Progenitor cell of endocrine pancreas (in vitro differentiated cells): Measurements from ENCODE around the gene GMPR2. TPM values are rescaled to one million over a fixed set of nuclear protein-coding genes. Genes with fewer than 3 reads are reported as not detected.

ENCODE experiments used
- DNase-seq: peaks from one replicate; pipeline ENCODE4 v3.0.0; 2021; ENCODE audit warnings: low spot score; ENCODE audit not compliant: unreplicated experiment
- H3K27ac Mint-ChIP-seq: 2 replicates; pipeline ENCODE4 v1.8.0; 2021; ENCODE audit warnings: mild to moderate bottlenecking, moderate library complexity, mixed read lengths
- H3K27me3 Mint-ChIP-seq: 2 replicates; pipeline ENCODE4 v1.8.0; 2021; ENCODE audit warnings: mixed read lengths
- H3K36me3 Mint-ChIP-seq: 2 replicates; pipeline ENCODE4 v1.8.0; 2022; ENCODE audit warnings: mixed read lengths; ENCODE audit not compliant: insufficient read depth
- H3K4me1 Mint-ChIP-seq: 2 replicates; pipeline ENCODE4 v1.8.0; 2021; ENCODE audit warnings: low read depth, mixed read lengths
- H3K4me3 Mint-ChIP-seq: 2 replicates; pipeline ENCODE4 v1.8.0; 2021; ENCODE audit warnings: low read depth, mild to moderate bottlenecking, moderate library complexity, mixed read lengths
- H3K9me3 Mint-ChIP-seq: 2 replicates; pipeline ENCODE4 v1.8.0; 2021; ENCODE audit warnings: low read depth, mixed read lengths
- total RNA-seq: library from RNA; stranded (reverse); gene quantifications from 2 replicates; pipeline ENCODE4 v1.2.1, GENCODE V29; 2021
- TF ChIP-seq, protein P1 (sequence below): fragments of 200-600 bp; sonication (generic); IDR thresholded peaks from one replicate; pipeline ENCODE4 v1.5.0; 2021; ENCODE audit warnings: antibody characterized with exemption, mild to moderate bottlenecking; ENCODE audit not compliant: unreplicated experiment

GMPR2 gene
- total RNA-seq, 1 donor from 2014 or later = 73.6 TPM

DNA sequence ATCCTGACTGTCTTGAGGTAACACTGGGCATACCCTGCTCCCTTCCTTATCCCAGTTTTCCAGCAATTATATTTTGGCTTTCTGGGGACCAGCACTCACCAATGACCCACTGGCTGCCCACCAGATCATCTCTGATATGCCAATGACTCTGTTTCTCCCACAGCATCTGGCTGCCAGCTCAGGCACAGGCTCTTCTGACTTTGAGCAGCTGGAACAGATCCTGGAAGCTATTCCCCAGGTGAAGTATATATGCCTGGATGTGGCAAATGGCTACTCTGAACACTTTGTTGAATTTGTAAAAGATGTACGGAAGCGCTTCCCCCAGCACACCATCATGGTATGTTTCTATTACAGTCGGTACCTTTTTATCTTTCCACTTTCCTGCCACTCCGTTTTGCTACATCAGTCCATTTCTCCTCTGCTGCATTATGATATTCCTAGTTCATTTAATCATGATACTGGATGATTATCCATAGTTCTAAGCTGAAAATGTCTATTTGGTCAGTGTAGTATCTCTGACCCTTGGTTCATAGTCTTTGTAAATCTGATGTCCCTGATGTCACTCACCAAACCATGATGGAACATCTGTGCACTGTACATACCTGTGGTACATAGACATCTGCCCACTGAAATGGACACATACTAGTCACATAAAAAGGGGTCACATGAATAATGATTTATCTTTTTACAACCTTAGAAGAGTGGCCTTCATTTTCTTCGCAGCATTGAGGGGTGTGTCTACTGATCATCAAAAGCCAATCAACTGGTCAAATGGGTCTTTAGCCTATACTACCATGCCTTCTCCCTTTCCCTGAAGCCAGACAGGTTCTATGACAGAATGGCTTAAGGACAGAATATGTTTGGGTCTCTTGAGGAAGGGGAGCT, 3.3 kb downstream of the GMPR2 start:
- H3K36me3 Mint-ChIP-seq = peaks cover 24% of the 10 kb centered on the region
- TF ChIP-seq, protein P1, sequence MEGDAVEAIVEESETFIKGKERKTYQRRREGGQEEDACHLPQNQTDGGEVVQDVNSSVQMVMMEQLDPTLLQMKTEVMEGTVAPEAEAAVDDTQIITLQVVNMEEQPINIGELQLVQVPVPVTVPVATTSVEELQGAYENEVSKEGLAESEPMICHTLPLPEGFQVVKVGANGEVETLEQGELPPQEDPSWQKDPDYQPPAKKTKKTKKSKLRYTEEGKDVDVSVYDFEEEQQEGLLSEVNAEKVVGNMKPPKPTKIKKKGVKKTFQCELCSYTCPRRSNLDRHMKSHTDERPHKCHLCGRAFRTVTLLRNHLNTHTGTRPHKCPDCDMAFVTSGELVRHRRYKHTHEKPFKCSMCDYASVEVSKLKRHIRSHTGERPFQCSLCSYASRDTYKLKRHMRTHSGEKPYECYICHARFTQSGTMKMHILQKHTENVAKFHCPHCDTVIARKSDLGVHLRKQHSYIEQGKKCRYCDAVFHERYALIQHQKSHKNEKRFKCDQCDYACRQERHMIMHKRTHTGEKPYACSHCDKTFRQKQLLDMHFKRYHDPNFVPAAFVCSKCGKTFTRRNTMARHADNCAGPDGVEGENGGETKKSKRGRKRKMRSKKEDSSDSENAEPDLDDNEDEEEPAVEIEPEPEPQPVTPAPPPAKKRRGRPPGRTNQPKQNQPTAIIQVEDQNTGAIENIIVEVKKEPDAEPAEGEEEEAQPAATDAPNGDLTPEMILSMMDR = no peak
- H3K27ac Mint-ChIP-seq = peak overlapping the region; percentile 9
- no peaks in the 10 kb centered on the region for H3K9me3 Mint-ChIP-seq
- DNase-seq = no peak
- peaks cover 17% of the 10 kb centered on the region for H3K4me1 Mint-ChIP-seq
- H3K4me3 Mint-ChIP-seq = no peak overlapping the region
- no peaks in the 10 kb centered on the region for H3K27me3 Mint-ChIP-seq

DNA sequence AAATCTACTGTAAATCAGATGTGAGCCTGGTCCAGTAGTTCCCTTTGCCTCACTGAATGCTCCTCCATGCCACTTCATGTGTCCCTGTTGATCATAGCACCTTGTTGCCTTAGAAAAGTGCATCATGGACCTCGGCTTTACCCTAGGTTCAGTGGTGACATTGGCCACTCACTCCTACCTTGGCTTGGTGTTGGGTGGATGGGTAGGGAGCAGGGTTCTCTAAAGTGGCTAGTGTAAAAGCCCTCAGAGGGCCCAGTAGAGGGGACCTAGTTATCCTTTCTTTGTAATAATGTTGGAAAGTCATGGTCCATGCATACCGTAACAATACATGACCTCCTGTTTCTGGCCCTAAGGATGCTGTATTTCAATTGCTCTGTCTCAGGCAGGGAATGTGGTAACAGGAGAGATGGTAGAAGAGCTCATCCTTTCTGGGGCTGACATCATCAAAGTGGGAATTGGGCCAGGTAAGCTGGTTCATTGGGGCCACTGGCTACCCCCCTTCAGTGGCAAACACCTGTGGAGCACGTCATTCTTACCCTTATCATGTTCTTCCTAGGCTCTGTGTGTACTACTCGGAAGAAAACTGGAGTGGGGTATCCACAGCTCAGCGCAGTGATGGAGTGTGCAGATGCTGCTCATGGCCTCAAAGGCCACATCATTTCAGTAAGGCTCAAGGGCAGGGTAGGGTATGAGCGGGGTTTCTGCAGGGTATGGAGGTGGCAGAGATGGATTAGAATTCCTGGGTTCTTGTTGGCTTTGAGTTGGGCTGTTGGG, 4.1 kb downstream of the GMPR2 start:
- peaks cover 12% of the 10 kb centered on the region for H3K4me1 Mint-ChIP-seq
- no peak overlapping the region for H3K4me3 Mint-ChIP-seq
- TF ChIP-seq, protein P1 = no peak
- H3K27me3 Mint-ChIP-seq = no peaks in the 10 kb centered on the region
- peaks cover 24% of the 10 kb centered on the region for H3K36me3 Mint-ChIP-seq
- DNase-seq = no peak
- H3K9me3 Mint-ChIP-seq = no peaks in the 10 kb centered on the region
- H3K27ac Mint-ChIP-seq = no peak overlapping the region

DNA sequence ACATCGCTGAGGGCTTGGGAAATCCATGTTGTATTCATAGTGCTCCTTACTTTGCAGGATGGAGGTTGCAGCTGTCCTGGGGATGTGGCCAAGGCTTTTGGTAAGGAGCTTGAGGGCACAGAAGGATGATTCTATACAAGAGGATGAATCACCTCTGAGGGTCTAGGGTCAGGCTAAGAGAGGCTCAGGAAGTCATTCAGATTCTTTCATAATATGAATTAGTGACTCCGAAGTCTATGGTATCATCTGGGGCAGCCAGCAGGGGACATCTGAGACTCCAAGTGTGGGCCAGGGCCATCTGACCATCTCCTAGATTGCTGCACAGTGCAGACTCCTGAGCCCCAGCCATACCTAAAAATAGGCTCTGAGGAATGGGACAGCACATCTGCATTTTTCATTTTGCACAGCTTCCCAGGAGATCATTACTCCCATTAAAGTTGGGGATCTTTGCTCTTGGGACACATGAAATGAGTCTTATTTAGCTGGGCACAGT, 4.8 kb downstream of the GMPR2 start:
- H3K27me3 Mint-ChIP-seq = no peaks in the 10 kb centered on the region
- H3K9me3 Mint-ChIP-seq = no peaks in the 10 kb centered on the region
- H3K4me3 Mint-ChIP-seq = no peak overlapping the region
- DNase-seq = no peak
- TF ChIP-seq, protein P1 = no peak
- peaks cover 12% of the 10 kb centered on the region for H3K4me1 Mint-ChIP-seq
- no peak overlapping the region for H3K27ac Mint-ChIP-seq
- peaks cover 24% of the 10 kb centered on the region for H3K36me3 Mint-ChIP-seq

DNA sequence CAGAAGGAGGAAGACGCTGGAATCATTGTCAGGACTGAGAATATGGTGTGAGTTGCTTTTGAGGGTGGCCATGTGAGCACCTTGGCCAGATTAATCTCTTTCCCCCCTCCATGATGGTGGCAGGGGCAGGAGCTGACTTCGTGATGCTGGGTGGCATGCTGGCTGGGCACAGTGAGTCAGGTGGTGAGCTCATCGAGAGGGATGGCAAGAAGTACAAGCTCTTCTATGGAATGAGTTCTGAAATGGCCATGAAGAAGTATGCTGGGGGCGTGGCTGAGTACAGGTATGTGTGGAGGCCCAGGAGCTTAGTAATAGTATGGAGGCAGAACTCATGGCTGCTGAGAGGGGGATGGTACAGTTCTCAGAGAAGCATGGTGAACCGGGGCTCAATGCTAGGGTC, 5.4 kb downstream of the GMPR2 start:
- Mint-ChIP-seq H3K9me3 (no peaks in the 10 kb centered on the region), H3K27ac (peak overlapping the region; percentile 65)

DNA sequence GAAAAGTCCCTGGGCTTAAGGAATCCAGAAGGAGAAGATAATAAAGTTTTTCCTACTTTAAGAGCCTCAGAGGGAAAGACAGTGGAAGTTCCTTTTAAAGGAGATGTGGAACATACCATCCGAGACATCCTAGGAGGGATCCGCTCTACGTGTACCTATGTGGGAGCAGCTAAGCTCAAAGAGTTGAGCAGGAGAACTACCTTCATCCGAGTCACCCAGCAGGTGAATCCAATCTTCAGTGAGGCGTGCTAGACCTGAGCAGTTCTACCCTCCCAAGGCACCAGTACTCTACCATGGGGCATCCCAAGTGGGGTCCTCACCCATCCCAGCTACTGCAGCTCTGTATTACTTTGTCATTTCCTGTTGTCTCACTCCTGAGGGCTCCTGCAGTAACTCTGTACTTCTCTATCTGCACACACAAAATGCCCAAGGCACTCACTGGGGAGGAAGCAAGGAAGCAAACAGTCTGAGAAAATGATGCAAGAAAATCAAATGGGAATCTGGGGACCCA, 5.9 kb downstream of the GMPR2 start:
- H3K4me3 Mint-ChIP-seq = no peak overlapping the region
- no peaks in the 10 kb centered on the region for H3K27me3 Mint-ChIP-seq
- TF ChIP-seq, protein P1 = no peak
- H3K4me1 Mint-ChIP-seq = peaks cover 11% of the 10 kb centered on the region
- peak overlapping the region; percentile 65 for H3K27ac Mint-ChIP-seq
- no peaks in the 10 kb centered on the region for H3K9me3 Mint-ChIP-seq
- no peak for DNase-seq
- H3K36me3 Mint-ChIP-seq = peaks cover 24% of the 10 kb centered on the region

More for the DNA sequence above, 5.4 kb downstream of the GMPR2 start:
- no peaks in the 10 kb centered on the region for H3K27me3 Mint-ChIP-seq
- H3K4me1 Mint-ChIP-seq = peaks cover 14% of the 10 kb centered on the region
- DNase-seq = no peak
- H3K4me3 Mint-ChIP-seq = no peak overlapping the region
- TF ChIP-seq, protein P1 = no peak
- H3K36me3 Mint-ChIP-seq = peaks cover 24% of the 10 kb centered on the region
